SU-DHL-6 (cell line): Measurements from ENCODE around the gene MICAL3.

ENCODE experiments used
- CTCF ChIP-seq: fragments of 200-600 bp; sonication (generic); IDR thresholded peaks from one replicate; pipeline ENCODE4 v1.5.1; 2017; ENCODE audit warnings: antibody characterized with exemption, mild to moderate bottlenecking, low read length, moderate library complexity; ENCODE audit not compliant: insufficient read depth, poor library complexity, severe bottlenecking
- EZH2phosphoT487 ChIP-seq: fragments of 200-600 bp; sonication (generic), shearing (Covaris generic); conservative IDR thresholded peaks from 2 replicates; pipeline ENCODE4 v1.6.1; 2018; ENCODE audit warnings: mild to moderate bottlenecking, antibody characterized with exemption, low read length, moderate library complexity, mixed read lengths

- no peak for TF ChIP-seq CTCF
- TF ChIP-seq EZH2phosphoT487: no peak
Observed at GRCh38 chr22:17977371-17977770, 47.0 kb downstream of the MICAL3 start.
